ENCODE data around the gene BCAP31.

The BCAP31 gene

DNA sequence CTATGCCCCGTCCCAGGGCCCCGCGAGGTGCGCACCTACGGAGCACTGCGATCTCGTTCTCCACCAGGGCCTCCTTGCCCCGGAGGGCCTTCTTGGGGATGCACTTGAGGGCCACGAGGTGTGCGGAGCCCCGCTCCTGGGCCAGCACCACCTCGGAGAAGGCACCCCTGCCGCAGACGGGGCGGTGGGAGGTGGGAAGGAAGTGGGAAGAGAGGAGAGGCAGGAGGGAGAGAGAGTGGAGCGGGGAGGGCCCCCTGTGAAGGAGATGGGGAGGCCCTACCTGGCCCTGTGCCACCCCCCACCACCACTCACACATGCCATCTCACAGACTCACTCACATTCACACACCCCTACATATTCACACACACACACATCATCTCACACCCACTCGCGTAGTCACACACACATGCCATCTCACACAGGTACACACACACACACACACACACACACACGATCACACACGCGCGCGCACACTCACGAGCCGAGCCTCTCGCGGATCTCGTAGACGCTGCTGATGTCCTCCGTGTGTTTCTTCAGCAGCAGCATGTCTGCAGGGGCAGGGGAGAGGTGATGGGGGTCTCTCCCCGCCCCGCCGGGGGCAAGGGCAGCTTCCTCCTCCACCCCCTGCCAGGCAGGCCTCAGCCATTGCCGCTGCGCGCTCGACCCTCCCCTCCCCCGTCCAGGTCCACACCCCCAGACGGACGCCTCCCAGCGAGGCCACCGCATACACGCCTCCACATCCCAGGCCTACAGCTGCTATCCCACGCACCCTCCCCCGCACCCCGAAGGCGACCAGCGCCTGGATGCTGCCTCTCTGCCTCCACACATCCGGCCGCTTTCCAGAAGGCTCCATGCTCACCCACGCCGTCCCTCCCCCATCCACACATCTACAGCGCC, 51.4 kb downstream of the BCAP31 start:
- DNase-seq, result no peak

DNA sequence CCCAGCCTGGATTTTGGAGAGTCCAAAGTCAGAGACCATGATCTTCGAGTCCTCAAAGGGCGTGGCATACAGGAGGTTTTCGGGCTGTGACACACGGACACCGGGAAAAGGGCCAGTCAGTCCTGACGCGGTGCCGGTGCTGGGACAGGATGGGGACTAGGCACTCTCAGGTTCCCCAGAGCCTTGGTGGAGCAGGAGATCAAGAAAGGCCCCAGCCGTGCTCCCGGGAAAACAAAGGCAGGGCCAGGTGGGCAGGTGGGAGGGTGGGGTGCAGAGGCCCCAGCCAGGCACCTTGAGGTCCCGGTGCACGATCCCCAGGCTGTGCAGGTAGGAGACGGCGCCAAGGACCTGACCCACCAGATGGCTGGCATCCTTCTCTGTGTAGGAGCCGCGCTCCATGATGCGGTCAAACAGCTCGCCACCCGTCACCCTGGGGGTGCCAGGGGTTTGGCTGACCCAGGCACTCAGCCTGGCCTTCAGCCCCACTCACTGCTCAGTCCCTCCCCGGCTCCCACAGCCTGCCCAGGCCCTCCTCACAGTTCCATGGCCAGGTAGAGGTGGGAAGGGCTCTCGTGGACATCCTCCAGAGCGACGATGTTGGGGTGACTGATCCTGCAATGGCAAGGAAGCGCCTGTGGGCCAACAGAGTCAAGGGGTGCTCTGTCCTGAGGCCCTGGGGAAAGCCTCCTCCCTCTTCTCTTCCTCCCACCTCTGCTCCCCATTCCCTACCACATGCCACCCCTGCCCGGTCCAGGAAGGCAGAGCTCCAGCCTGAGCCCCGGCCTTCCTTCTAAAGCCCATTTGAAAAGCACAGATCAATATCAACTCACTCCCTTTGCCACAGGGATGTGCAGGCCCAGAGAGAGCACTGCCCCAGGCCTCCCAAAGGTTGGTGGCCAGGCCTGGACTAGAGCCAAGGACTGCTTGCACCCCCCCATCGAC, 52.3 kb downstream of the BCAP31 start:
- DNase-seq, result no peak

DNA sequence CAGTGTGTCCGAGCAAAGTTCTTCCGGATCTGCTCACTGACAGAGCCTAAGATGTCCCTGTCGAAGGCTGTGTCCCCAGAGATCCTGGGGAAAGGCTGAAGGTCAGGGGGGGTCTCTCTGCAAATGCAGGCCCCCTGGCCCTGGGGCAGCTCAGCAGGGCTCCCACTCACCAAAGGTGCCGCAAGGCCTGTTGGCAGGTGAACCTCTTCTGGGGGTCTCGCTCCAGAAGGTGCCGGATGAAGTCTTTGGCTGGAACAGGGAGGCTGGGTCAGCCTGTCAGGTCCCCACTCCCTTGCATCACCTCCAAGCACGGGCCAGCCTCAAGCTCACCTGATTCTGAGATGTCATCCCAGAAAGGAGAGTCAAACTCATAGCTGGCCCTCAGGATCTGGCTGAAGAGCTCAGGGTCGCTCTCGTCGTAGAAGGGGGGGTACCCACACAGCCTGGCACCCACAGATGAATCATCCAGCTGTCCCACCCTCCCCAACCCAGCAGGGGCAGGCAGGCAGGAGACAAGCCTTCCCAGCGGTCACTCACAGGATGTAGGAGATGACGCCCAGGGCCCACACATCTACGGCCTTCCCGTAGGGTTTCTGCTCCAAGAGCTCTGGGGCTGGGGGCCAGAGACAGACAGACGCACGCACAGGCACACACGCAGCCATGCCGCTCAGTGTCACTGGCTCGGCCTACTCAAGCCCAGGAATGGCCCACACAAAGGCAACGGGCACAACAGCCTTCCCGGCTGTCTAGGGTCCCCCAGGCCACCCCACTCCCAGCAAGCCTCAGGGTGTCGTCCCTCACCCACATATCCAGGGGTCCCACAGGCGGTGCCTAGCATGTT, 53.2 kb downstream of the BCAP31 start:
- DNase-seq, result peak; percentile 48

DNA sequence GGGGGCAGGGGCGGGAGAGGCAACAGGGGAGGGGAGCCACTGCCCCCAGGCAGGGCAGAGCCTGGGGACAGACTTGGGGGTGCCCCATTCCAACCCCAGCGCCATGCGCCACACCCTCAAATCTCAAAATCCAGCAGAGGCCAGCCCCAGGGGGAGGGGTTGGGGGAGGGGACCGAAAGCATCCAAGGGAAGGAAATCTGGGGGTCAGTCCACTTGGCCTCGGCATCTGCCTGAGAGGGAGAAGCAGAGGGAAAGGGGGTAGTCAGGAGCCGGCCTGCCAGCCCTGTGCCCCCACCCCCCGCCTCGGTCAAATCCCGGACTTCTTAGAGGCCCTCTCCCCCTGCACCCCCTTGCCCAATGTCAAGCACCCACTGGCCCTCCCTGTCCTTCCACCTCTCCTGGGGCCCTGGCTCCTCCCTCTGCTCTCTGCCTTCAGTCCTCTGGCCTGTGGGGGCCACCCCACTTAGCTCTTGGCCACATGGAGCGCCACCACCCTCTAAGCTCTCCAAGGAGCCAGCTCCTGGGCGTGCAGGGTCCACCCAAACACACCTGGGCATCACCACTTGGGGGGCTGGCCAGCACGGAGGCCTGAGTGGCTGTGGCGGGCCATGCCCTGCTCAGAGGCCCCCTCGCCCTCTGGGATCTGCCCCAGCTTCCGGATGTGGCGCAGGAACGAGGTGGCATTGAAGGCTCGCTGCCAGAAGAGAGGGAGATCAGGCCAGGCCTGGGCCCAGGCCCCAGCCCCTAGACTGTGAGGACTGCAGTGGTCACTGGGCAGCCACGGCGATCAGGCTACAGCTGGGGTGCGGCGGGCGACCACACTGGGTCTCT, 54.1 kb downstream of the BCAP31 start:
- DNase-seq, result no peak

DNA sequence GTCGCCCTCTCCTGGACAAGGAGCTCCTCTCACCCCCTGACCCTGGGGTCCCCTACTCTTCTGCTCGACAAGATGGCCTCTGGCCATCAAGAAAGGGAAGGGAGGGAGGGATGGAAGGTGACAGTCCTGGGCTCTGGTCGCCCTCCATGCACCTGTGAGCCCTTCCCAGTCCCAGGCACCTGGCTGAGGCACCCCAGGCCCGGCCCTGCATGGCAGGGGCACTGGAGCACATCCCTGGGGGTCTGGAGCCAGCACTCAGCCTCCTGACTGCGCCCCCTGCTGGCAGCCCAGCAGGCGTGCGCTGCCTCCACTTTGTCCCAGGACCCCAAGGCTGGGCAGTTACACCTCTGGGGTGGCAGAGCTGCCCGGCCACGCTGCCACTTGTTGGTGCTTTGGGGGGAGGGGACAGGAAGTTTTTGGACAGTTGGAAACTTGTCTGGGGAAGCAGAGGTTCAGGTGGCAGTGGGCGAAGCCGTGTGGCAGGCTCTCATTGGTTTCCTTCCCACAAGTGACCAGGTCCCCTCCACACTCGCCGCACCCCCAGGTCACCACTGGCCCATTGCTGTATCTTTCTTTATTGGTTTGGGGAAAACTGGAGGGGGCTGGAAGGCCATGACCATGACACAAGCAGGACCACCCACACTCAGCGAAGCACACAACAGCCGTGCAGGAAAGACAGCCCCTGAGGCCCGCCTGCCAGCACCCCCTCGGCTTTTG, 54.9 kb downstream of the BCAP31 start:
- DNase-seq, result peak; percentile 82

DNA sequence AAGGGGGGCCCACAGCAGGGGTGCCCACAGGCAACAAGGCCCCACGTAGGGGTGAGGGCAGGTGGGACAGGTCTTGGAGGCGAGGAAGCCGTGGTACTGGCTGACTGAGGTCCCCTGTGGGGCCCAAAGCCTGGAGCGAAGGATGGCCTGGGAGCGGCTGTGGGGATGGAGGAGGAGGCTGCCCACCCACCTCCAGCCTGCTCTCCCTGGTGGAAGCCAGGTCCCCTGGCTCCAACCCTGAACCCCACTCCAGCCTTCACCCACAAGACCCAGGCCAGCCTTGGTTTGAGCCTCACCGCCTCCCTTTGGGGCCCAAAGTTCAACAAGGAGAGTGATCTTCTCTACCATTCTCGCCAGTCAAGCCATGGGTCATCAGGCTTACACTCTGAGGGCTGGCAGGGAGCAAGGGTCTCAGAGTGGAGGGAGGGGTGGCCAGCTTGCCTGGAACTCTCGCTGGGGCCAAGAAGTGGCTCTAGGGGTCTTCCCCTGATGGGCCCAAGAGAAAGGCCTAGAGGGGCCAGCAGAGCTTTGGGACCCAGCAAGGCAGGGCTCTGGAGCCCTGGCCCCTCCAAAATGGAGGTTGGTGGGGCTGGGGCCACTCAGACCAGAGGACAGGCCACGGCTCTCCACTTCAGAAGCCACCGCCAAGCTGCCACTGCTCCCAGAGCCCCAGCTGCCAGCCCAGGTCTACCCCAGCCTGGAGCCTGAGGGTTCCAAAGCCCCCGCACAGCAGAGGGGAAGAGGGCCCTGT, 55.6 kb downstream of the BCAP31 start:
- no peak for DNase-seq

DNA sequence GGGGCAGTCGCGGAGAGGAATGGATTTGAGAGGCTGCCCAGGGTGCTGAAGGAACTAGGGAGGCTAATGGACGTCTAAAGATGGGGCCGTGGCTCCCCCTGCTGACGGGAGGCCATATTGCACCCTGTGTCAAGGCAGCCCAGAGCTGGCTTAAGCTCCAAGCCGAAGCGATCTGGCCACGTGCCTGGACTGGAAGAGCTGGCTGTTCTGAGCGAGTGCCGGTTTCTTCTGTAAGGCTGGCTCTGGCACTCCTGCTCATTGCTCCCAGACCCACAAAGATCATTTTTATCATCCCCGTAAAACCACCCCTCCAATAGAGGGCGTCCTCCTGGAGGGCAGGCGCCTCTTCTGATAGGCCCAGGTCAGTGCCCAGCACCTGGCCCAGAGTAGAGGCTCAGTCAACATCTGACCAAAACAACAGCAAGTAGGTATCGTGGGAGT, 56.2 kb downstream of the BCAP31 start:
- DNase-seq, result peak; percentile 91

DNA sequence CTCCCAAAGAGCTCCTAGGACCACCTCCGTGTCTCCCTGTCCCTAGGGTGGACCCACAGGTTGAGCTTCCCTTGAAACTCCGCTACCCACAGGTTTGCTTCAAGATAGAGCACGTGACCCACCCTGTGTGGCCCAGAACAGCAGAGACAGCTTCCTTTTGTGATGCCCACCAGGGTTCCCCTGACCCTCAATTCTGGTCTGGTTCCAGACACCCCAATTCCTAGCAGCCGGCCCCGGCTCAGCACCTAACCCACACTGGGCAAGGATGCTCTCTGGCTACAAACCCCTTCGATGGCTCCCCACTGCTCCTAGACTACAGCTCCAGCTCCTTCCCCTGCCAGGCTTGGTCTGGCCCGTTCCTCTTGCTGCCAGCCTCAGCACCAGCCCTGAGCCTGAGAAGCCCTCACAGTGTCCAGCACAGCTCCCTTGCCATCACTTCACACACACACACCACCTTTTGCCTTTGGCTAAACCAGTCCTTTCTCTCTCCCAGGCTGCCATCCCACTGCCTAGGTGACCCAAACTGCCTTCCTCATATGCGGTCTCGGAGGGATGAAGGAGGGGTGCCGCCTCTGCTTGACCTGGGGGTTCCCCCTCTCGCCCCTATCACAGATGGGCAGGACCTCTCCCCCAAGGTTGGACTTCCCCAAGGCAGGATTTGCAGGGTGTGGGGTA, 56.8 kb downstream of the BCAP31 start:
- DNase-seq, result no peak

DNA sequence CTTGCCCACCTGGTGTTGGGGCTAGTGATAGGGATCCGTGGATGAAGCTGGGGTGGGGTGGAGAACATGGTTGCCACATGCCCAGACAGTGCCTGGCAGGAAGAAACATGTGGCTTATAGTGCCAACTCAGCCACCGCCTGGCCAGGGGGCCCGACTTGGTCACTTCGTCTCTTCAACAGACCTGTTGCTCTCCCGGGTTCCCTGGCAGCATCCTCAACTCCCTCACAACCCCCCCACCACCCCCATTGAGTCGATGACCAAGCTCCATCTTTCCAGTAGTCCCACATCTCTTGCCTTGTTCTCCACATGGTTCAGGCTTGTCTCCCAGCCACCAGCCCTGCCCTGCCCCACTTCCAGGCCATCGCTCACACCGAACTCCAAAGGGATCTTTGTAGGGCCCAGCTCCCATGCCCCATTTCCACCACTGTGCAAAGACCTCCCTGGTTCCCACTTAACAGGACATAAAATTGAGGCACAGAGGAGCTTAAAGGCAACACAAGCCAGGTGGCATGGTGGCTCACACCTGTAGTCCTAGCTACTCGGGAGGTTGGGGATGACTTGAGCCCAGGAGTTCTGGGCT, 58.4 kb downstream of the BCAP31 start:
- DNase-seq, result no peak

DNA sequence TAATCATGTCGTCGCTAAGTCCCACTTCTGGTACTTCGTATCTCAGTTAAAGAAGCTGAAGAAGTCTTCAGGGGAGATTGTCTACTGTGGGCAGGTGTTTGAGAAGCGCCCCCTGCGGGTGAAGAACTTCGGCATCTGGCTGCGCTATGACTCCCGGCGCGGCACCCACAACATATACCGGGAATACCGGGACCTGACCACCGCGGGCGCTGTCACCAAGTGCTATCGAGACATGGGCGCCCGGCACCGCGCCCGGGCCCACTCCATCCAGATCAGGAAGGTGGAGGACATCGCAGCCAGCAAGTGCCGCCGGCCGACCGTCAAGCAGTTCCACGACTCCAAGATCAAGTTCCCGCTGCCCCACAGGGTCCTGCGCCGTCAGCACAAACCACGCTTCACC, 61.9 kb downstream of the BCAP31 start:
- peak; percentile 85 for DNase-seq

DNA sequence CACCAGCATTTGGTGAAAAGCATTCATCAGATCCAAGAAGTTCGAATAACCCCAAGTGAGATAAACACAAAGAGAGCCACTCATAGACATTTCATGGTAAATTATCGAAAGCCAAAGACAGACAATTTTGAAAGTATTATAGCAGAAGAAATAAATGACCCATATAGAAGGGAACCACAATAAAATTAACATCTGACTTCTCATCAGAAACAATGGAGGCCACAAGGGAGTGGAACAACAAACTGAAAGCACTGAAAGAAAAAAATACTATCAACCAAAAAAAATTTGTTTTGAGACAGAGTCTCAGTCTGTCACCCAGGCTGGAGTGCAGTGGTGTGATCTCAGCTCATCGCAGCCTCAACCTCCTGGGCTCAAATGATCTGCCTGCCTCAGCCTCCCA, 64.9 kb downstream of the BCAP31 start:
- no peak for DNase-seq

DNA sequence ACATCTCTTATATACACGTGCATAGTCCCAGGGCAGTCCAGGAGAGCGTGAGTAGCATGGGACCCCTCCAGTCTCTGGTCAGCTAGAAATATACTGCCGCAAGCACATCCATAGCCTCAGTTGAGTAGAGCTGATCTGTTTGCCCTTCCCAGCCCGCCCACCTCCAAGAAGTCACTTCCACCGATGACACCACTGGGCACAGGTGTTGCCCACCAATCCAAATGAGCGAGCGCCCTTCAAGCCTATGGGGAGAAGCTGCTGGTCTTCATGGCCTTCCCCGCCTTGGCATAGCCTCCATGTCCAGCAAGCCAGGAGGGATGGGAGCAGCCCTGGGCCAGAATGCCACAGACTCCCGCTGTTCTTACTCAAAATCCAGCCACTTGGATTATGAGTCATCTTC, 67.0 kb downstream of the BCAP31 start:
- DNase-seq, result no peak

DNA sequence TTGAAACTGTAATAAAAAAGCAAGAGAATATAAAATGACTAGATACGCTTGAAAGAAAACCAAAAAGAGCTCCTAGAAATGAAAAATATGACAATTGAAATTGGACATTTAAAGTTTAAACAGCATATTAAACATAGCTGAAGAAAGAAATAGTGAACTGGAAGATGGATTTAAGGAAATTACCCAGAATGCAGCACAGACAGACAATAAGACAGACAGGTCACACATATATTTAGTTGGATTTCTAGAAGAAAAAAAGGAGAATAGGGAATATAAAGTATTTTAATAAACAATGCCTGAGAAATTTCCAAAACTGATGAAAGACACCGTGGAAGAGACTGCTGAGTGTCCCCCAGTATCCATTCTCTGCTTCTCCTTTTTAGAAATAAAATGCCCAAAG, 70.6 kb downstream of the BCAP31 start:
- no peak for DNase-seq

DNA sequence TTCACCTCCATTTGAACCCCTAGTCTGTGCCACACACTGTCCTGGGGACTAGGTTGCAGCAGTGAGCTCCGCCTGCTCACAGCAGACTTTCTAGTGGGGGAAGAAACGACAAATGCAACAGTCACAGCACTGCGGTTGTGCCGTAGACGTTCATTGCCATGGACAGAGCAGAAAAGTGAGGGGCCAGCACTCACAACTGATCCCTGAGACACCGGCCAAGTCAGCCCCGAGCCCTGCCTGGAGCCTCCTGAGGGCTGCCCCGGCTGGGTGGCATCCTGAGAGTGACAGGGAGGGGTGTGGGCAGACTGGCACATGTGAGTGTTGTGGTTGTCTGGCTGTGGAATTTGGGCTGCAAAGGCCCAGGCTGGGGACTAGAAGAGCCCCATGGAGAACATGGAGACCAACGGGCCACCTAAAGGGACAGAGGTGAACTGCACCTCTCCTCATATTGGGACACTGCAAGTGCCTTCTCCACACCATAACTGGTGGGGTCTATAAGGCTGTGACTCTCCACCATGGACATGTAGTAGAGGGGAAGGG, 72.6 kb downstream of the BCAP31 start:
- peak; percentile 6 for DNase-seq

DNA sequence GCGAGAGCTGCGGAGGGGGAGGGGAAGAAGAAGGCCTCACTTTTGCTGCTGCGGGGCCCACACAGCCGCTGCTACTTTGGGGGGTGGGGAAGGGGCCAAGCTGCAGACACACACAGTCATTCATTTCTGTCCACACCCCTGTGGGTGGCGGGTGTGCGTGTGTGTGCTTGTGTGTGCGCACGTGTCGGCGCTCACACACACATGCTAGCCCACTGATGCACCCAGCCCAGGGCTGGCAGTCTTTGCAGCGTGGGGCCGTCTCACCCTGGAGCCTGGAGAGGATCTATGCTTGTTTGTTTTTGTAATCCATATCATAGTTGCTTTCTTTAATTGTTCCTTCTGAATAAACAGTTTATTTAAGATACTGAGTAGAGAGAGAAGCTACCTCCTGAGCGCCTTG, 73.2 kb downstream of the BCAP31 start:
- DNase-seq, result peak; percentile 4
